ENCODE results near the gene SLC37A2.

- TF ChIP-seq, protein P1, sequence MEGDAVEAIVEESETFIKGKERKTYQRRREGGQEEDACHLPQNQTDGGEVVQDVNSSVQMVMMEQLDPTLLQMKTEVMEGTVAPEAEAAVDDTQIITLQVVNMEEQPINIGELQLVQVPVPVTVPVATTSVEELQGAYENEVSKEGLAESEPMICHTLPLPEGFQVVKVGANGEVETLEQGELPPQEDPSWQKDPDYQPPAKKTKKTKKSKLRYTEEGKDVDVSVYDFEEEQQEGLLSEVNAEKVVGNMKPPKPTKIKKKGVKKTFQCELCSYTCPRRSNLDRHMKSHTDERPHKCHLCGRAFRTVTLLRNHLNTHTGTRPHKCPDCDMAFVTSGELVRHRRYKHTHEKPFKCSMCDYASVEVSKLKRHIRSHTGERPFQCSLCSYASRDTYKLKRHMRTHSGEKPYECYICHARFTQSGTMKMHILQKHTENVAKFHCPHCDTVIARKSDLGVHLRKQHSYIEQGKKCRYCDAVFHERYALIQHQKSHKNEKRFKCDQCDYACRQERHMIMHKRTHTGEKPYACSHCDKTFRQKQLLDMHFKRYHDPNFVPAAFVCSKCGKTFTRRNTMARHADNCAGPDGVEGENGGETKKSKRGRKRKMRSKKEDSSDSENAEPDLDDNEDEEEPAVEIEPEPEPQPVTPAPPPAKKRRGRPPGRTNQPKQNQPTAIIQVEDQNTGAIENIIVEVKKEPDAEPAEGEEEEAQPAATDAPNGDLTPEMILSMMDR (IDR thresholded peaks at IDR 0.05): no peak
- no peak for TF ChIP-seq TCF7 (CRISPR knock-in tag; IDR thresholded peaks at IDR 0.05; ENCODE audit: low read depth)
- TF ChIP-seq SP1 (CRISPR knock-in tag; conservative IDR thresholded peaks at IDR 0.05): no peak
- no peak for TF ChIP-seq JUN (CRISPR knock-in tag; IDR thresholded peaks at IDR 0.05)
- TF ChIP-seq, protein P2, sequence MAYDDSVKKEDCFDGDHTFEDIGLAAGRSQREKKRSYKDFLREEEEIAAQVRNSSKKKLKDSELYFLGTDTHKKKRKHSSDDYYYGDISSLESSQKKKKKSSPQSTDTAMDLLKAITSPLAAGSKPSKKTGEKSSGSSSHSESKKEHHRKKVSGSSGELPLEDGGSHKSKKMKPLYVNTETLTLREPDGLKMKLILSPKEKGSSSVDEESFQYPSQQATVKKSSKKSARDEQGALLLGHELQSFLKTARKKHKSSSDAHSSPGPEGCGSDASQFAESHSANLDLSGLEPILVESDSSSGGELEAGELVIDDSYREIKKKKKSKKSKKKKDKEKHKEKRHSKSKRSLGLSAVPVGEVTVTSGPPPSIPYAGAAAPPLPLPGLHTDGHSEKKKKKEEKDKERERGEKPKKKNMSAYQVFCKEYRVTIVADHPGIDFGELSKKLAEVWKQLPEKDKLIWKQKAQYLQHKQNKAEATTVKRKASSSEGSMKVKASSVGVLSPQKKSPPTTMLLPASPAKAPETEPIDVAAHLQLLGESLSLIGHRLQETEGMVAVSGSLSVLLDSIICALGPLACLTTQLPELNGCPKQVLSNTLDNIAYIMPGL (CRISPR knock-in tag; IDR thresholded peaks at IDR 0.05): no peak
- no peak for TF ChIP-seq ETV6 (CRISPR knock-in tag; IDR thresholded peaks at IDR 0.05)
- no peak for TF ChIP-seq CREB1 (CRISPR knock-in tag; IDR thresholded peaks at IDR 0.05)
- no peak for TF ChIP-seq NFE2L1 (CRISPR knock-in tag; IDR thresholded peaks at IDR 0.05)
- TF ChIP-seq, protein P3, sequence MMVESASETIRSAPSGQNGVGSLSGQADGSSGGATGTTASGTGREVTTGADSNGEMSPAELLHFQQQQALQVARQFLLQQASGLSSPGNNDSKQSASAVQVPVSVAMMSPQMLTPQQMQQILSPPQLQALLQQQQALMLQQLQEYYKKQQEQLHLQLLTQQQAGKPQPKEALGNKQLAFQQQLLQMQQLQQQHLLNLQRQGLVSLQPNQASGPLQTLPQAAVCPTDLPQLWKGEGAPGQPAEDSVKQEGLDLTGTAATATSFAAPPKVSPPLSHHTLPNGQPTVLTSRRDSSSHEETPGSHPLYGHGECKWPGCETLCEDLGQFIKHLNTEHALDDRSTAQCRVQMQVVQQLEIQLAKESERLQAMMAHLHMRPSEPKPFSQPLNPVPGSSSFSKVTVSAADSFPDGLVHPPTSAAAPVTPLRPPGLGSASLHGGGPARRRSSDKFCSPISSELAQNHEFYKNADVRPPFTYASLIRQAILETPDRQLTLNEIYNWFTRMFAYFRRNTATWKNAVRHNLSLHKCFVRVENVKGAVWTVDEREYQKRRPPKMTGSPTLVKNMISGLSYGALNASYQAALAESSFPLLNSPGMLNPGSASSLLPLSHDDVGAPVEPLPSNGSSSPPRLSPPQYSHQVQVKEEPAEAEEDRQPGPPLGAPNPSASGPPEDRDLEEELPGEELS (CRISPR knock-in tag; IDR thresholded peaks at IDR 0.05): no peak
- no peak for TF ChIP-seq CBFB (CRISPR knock-in tag; IDR thresholded peaks at IDR 0.05; ENCODE audit: low read depth)
These were observed 40.6 kb upstream of the SLC37A2 start for GRCh38 chr11:125022551-125022950.

Measured in WTC11 (cell line).